NCI-H2029 (cell line): ENCODE results near the gene IL17REL.
A peak's percentile ranks its signal among the peaks of the same experiment; 100 is the strongest.

Source experiments
- DNase-seq: peaks from one replicate; lab custom pipeline; 2025; lab: John Stamatoyannopoulos, UW

Gene IL17REL

DNA sequence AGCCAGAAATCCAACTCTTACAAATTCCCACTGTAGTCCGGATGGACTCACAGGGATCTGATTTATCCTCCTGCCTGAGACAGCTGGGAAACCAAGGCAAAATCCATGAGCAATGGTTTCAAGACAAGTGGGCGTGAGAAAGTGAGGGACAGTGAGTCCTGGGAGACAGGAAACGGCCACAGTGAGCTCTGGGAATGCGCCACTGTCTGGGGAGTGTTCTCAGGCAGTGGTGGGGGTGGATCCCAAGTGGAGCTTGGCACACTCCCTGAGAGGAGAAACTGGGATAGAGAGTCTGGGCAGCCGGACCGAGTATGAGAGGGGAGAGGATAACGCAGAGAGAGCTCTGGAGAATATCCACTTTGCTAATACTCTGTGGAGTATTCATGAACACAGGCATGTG is 9.8 kb downstream of the IL17REL start:
- no peak for DNase-seq

- DNase-seq: no peak
Measured at GRCh38 chr22:50001388-50002231, 11.0 kb downstream of the IL17REL start.

- no peak for DNase-seq
Measured at GRCh38 chr22:50000587-50001387, 11.8 kb downstream of the IL17REL start.

DNA sequence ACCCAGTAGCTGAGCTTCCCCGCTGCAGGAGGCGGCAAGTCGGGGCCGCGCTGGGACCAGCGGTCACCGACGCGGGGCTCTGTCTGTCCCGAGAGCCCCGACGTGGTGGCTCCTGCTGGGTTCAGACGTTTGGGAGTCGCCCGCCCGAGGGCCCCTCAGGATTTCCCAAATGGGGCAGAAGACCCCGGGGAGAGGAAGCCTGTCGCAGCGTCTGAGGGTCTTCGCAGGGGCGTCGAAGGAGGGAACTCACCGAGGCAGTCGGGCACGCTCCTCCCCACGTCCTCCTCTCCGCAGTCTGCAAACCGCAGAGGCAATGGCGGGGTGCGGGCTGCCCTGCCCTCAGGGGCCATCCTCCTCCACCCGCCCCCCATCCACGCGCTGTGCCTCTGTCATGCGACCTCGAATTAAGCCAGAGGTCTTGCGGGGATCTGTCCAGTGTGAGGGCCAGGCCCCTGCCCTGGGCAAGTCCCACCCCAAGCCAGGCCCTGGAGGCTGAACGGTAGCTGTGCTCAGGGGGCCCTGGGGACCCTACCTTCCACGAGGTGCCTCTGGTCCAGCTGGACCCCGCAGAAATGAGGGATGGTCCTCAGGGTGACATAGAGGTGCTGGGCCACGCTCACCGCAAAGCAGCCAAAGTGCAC is 12.5 kb downstream of the IL17REL start:
- DNase-seq: no peak

GRCh38 chr22:49999063-49999945 is 13.3 kb downstream of the IL17REL start:
- no peak for DNase-seq

- no peak for DNase-seq
Measured at GRCh38 chr22:49998718-49999062, 13.9 kb downstream of the IL17REL start.

GRCh38 chr22:49997932-49998717 is 14.4 kb downstream of the IL17REL start:
- DNase-seq: no peak

DNA sequence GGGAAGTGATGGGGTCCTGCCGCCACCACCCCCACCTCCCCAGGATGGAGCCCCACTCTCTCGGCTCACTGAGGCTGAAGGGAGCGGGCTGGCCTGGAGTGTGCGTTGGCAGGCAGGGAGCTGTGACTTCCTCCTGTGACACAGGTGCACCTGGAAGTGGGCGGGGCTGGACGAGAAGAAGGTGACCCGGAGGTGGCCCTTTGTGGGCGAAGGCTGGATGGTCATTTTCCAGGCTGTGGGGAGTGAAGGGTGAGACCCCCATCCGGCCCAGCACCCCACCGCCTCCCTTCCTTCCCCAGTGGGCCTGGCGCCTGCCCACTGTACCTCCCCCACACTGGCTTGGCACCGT is 15.3 kb downstream of the IL17REL start:
- DNase-seq: peak; percentile 24

- DNase-seq: no peak
Measured at GRCh38 chr22:49996518-49997250, 15.9 kb downstream of the IL17REL start.

GRCh38 chr22:49996119-49996517 is 16.4 kb downstream of the IL17REL start:
- DNase-seq: no peak

DNA sequence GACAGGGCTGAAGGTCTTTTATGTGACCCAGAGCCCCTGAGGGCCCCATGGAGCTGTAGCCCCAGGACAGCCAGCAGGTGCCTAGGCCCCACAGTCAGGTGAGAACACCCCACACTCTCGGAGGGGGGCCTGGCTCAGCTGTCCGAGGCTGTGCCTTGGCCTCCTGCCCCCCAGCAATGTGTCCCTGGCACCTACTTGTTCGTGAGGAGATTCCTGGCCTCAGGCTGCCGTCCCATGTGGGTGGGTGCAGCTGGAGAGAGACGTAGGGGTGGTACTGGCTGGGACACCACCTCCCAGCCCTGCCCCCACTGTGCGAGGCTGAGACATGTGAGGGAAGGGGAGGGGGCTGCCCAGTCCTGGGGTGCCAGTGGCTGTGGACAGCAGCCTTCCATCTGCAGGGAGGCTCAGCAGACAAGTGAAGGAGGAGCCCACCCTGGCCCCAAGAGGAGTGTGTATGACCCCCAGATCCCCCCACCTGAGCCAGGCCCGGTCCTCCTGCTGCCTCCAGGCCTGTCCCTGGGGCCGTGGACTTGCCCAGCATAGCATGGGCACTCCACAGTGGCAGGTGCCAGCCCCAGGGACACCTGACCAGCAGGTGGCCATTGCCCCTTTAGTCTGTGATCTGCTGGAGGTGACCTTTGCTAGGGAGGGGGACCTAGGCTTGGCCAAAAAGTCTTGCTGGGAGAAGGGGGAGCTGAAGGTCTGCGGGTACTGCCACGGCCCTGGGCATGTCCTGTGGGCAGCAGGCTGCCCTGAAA is 17.0 kb downstream of the IL17REL start:
- DNase-seq: no peak

DNA sequence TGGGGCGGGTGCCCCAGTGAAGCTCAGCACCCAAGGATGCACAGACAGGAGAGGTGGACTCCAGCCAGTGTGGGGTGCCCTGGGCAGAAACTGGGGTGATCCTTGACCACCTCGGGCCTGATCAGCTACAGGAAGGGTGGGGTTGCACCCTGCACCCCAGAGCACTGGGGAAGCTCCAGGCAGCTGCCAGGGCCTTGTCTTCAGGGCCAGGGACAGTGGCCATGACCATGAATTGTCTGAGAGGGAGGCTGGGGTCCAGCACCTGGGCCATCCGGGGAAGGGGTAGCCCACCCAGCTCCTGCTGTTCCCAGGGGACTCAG is 17.6 kb downstream of the IL17REL start:
- DNase-seq: no peak

GRCh38 chr22:49994361-49995040 is 18.1 kb downstream of the IL17REL start:
- DNase-seq: no peak

DNA sequence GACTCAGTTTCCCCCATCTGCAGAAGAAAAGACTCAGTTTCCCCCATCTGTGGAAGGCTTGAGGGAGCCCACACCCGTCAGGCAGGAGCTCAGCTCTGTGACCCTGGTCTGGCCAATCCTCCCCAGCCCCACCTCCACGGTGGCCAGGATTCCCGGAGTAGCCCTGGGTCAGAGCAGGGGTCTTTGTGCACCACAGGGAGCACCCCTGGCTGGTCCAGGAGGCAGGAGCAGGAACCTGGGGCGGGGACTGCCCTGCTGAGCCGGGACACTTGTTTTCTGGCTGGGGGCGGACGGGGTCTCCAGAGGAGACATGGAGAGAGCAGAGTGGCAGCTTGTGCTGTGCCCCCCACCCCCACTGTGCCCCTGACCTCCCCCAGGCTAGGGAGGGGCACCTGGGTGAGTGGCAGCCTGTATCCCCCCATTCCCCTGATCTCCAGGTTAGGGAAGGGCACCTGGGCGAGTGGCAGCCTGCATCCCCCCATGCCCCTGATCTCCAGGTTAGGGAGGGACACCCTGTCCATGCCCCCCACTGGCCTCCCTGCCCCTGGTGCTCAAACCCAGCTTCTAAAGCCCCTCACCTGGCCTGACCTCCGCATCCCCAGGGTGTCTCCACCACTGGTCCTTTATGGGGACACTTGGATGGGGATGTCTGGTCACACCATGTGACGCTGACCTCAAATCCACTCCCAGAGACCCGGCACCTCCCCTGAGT is 18.8 kb downstream of the IL17REL start:
- no peak for DNase-seq

- DNase-seq: no peak
Measured at GRCh38 chr22:49992921-49993648, 19.5 kb downstream of the IL17REL start.

DNA sequence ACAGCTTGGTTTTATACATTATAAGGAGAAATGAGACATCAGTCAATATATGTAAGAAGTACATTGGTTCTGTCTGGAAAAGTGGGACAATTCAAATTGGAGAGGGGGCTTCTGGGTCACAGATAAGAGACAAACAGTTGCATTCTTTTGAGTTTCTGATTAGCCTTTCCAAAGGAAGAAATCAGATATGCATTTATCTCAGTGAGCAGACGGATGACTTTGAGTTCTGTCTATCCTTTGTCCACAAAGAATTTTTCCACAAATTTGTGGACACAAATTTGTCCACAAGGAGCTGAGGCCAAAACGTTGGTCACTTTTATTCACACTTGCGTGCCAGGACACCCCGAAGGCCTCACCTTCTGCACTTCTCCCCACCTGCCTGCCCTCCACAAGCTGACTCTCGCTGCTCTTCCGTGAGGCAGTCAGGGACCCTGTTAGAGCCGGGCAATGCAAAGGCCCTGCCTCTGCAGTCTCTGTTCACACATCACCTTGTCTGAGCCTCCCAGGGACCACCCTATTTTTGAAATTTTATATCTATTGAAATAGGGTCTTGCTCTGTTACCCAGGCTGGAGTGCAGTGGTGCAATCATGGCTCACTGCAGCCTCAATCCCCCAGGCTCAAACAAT is 20.5 kb downstream of the IL17REL start:
- DNase-seq: no peak

DNA sequence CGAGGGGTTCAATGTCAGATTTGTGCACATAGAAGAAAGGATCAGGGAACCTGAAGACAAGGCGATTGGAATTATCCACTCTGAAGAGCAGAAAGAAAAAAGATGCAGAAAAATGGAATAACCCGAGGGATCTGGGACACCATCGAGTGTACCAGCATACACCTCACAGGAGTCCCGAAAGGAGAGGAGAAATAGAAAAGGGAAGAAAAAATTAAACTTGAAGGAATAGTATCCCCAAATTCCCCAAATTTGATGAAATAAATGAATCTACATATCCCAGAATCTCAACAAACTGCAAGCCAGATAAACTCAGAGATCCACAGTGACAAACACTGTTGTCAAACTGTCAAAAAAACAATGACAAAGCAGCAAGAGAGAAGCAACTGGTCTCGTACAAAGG is 21.4 kb downstream of the IL17REL start:
- DNase-seq: no peak
